CD4-positive, alpha-beta T cell treated with Interleukin-12 subunit alpha and Interleukin-12 subunit beta, for 1 hour (primary cell): ENCODE measurements around the gene TMEM138.

Source experiments
- DNase-seq: peaks from one replicate; pipeline ENCODE4 v3.0.0-alpha.2; 2020

The TMEM138 gene

DNA sequence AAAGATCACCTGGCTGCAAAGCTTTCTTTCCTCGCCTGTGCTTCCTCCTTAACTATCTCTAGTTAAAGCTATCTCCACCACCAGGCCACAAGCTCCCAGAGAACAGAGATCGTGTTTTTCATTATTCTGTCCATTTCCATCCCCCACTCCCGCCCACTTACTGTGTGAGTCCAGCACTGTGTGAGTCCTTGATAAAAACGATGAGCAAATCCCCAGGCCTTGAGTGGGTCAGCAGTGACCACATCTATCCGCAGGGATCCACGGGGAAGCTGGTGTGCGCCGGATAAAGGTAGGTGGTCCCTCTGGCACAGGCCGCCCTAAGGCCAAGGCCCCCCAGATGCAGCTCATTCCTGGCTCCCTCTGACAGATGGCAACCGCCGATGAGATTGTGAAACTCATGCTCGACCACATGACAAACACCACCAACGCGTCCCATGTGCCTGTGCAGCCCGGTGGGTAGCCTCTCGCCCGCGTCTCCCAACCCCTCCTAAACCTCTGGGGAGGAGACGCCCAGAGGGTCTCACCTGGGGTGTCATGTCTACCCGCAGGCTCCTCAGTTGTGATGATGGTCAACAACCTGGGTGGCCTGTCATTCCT, 19.9 kb upstream of the TMEM138 start:
- no peak for DNase-seq

DNA sequence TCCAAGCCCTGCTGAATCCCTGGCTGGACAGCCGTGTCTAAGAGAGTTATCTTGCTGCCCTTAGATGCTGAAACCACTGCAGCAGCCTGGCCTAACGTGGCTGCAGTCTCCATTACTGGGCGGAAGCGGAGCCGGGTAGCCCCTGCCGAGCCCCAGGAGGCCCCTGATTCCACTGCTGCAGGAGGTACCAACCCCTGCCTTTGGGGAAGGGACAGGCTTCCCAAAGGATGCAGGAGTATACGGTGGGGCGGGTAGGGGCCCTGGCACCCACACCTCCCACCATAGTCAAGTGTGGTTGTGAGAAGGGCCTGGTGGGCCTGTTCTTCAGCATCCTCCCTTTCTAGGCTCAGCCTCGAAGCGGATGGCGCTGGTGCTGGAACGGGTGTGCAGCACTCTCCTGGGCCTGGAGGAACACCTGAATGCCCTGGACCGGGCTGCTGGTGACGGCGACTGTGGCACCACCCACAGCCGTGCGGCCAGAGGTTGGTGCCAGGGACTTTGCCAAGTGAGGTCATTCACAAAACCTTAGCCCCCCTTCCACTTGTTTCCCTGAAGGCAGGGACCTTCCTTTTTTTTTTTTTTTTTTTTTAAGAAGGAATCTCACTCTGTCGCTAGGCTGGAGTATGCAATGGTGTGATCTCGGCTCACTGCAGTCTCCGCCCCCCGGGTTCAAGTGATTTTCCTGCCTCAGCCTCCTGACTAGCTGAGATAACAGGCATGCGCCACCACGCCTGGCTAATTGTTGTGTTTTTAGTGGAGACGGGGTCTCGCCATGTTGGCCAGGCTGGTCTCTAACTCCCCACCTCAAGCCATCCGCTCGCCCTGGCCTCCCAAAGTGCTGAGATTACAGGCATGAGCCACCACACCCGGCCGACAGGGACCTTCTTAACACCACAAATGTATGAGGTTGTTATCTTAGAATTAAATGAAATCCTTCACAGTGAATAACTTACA, 18.1 kb upstream of the TMEM138 start:
- no peak for DNase-seq

DNA sequence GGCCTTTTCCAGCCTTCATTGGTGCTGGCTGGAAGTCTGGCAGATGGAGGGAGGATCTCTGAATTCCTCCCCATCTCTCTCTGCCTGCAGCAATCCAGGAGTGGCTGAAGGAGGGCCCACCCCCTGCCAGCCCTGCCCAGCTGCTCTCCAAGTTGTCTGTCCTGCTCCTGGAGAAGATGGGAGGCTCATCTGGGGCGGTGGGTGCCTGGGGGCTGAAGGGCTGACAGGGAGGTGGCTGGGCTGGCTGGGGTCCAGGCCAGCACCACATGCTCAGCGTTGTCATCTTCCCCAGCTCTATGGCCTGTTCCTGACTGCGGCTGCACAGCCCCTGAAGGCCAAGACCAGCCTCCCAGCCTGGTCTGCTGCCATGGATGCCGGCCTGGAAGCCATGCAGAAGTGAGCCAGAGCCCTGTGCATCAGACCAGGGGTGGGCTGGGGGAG, 17.0 kb upstream of the TMEM138 start:
- no peak for DNase-seq

DNA sequence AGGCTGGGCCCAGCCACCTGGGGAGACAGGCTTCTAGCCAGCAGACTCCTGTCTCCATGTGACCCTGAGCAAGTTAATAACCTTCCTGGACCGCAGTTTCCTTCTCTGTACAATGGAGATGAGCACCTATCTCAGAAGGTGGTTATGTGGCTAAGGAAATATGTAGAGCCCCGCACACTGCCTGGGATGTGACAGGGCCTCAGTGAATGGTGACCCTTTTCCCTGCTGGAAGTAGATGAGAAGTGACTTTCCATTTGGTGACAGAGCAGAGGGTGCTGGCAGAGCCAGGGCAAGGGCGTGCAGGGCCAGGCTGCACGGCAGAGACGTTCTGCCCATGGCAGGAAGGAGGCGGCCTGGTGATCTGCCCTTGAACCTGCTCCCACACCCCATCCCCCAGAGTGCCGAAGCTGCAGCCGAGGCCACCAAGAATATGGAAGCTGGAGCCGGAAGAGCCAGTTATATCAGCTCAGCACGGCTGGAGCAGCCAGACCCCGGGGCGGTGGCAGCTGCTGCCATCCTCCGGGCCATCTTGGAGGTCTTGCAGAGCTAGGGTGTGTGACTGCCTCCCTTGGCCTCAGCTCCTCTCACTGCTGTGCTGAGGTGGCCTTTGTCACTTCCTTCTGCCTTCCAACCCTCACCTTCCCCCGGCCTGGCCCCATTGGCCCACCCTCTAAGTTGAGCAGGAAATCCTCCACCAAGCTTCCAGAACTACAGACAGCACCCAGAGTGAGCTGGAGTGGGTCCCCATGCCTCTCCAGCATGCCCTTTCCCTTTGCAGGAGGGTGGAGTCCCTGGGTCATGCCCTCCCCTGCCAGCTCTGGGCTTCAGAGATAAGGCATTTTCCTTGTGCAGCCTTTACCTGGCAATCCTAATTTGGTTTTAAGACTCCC, 16.0 kb upstream of the TMEM138 start:
- DNase-seq, result no peak

DNA sequence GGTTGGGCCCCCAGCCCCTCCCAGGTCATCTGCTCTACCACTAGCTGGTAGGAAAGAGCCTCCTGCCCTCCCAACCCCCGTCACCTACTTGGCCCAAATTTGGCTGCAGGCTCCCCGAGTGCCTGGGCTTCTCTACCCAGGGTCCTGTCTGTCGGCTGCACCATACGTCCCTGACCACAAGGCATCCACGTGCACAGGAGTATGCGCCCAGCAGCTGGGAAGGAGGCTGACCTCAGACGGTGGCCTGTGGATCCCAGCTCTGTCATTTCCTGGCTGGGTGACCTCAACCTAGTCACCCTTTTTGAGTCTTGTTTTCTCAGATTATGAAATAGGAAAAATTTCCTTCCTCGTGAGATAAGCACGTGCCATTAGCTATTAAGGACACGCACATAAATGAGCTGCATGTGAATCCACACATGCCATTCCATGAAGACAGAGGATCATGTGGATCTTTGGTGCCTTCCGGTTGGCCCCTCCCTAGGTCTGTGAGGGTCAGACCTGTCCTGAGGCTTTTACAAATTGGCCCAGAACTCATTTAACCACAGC, 14.2 kb upstream of the TMEM138 start:
- no peak for DNase-seq

DNA sequence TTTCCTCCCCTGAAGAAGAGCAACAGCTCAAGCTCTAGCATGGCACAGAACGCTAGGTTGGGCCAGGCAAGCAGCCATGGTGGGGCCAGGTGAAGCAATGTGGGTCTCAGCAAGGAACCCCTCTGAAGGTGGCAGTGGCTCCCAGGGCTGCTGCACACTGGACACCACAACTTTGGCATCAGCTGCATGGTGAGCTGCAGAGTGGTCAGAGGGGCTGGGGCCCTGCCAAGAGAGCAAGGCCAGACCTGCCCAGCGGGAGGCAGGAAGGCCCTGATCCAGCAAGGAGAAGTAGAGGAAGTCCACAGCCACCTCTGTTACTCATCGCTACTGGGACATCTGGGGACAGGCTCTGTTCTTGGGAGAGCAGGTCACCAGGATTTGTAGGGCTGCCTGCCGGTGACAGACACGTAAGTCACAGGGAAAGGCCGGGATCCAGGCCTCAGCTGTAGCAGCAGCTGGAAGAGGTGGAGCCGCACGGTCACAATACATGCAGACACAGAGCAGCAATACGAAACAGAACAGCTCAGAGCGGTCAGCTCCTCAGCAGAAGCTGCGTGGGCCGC, 12.9 kb upstream of the TMEM138 start:
- DNase-seq, result no peak

DNA sequence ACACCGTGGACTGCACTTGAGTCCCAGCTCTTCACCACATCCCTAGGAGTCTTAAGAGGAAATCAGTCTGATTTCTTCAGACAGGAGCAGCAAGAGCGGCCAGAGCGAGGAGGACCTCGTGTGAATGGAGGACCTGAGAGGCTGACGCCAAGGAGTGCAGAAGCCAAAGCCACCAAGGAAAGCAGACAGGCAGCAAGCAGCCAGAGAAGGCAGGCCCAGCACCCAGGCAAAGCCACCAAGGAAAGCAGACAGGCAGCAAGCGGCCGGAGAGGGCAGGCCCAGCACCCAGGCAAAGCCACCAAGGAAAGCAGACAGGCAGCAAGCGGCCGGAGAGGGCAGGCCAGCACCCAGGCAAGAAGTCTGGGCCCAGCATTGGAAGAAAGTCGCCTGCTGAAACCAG, 12.3 kb upstream of the TMEM138 start:
- no peak for DNase-seq

DNA sequence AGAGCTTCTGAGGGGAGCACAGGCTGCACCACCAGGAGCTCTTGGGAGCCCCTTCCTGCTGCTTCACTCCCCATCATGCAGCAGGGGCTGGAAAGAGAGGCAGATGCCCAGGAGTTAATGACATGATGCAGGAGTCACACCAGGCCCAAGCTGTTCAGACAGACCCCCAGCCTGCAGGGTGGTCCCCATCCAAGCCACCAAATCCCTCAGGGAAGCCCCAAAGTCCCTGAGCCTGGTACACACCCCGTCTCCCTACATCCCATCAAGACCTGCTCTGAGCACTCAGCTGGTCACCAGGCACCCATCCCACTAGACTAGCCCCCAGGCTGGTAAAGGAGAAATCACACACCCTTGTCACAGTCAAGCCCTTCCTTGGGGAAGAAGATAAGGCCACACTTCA, 11.8 kb upstream of the TMEM138 start:
- DNase-seq, result no peak

DNA sequence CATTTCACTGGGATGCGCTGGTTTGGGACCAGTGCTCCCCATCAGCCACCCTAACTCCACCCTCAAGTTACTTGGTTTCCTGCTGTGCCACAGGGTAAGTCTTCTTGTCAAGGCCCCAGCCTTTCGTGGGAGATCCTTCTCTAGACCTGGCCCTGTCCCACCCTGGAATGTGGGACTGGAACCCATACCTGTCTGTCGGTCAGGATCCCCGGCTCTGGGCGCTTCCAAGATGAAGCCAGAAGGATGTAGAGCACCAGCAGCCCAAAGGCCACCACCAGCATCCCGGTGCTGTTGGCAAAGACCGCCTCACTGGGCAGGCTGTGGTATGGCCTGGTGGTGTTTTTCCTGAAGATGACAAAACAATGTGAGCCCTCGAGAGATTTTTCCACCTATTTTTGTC, 11.4 kb upstream of the TMEM138 start:
- DNase-seq, result no peak

DNA sequence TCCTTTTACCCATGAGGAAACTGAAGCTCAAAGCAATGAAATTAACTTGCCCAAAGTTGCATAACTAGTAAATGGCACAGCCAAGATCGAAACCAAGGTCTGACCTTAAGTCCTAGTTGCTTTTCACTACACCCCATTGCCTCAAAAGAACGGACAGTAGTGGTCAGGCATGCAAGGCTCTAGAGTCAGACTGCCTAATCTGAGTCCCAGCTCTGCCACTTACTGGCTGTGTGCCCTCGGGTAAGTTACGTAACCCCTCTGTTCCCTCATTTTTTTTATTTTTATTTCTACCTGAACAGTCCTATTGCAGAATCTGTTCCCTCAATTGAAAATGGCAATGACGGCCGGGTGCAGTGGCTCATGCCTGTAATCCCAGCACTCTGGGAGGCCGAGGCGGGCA, 10.1 kb upstream of the TMEM138 start:
- DNase-seq, result no peak

DNA sequence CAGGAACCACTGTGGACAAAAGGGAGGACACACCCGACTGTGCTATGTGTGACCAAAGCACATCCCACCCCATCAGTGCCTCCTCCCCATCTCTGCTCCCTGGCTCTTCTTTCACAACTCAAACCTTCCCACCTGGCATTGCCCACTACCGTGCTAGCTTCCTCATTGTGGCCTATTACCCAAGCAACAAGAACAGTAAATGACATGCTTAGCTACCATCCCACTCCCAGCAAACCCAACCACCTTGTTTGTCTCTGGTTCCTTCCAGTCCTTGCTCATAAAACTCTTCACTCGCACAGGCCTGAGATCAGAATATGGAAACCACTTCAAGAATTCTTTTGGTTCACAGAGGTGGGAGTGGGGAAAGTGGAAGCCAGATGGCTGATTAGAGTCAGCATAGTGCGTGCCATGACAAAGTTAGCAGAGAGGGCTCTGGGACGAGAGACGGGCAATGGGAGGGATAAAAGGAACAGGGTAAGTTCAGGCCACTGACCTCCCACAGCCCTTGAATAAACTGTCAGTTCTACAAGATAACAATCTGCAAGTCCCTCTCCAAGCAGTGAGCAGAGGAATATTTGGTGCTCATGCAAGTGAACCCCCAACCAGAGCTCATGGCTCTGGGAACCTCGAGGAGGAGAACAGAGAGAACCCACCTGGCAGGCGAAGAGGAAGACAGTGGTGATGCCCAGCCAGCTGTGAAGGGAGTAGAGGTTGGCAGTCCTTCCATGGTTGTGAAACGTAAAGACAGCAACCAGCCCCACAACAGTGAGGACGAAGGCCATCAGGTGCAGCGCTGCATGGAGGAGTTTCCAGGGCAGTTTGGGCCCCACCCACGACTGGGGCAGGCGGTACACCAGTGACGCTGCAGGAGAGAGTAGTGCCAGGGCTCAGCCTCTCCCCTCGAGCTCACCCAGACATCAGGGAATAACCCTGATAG, 8.8 kb upstream of the TMEM138 start:
- no peak for DNase-seq

DNA sequence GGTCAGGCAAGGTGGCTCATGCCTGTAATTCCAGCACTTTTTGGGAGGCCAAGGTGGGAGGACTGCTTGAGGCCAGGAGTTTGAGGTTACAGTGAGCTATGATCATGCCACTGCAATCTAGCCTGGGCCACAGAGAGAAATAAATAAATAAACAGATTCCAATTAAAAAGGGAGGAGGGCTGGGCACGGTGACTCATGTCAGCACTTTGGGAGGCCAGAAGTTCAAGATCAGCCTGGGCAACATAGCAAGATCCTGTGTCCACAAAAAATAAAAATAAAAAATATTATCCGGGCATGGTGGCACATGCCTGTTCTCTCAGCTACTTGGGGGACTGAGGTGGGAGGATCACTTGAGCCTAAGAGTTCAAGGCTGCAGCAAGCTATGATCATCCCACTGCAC, 8.0 kb upstream of the TMEM138 start:
- no peak for DNase-seq

DNA sequence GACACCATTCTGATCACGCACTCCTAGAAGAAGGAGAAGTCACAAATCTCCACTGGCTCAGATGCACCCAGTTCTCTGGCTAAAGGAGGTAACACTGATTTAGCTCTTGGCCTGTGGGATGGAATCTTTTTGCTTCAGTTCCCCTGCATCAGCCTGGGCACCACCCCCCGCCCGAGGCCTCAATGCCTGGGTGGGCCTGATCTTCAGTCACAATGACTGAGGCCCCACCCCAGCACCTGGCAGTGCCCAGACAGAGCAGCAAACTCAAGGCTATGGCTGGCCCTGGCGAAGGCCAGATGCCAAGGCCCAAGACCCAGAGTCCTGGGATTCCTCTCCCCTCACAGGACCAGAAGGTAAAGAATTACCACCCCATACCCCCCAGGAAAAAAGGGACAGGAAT, 5.5 kb upstream of the TMEM138 start:
- DNase-seq, result no peak

DNA sequence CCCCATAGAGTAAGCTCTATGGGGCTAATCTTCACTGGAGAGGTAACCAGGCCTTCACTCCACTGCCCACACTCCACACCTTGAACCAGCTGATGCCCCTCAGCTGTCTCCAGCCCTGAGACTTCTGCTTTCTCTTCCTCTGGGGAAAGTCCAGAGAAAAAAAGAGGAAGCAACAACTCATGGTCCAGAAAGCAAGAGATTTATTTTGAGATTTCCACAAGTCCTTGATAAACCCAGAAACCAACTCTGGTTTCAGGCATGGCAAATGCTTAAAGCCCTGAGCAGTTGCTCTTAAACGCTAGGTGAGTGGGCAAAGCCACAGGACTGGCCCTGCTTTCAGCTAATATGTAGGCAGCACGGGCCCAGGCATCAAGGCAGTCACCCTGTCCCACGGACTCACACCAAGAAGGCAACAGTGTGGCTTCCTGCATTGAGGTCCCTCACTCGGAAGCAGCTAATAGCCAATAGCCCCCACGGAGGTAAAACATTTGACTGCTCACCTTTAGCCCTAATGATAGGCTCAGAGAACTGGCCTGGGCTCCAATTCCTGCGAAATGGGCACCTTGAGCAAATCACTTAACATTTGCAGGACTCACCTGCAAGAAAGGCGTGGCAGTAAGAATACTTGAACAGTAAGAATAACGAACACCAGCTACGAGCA, 4.8 kb upstream of the TMEM138 start:
- no peak for DNase-seq

DNA sequence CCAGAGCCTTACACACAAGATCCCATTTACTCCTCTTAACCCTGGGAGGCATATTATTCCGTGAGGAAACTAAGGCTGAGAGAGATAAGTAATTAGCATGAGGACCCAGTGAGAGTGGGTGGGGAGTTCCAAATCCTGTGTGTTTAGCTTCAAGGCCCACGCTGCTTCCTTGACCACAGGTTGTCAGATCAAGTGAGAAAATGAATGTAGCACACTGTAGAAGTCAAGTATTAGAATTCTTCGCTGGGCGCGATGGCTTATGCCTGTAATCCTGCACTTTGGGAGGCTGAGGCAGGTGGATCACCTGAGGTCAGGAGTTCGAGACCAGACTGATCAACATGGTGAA, 4.3 kb upstream of the TMEM138 start:
- no peak for DNase-seq

DNA sequence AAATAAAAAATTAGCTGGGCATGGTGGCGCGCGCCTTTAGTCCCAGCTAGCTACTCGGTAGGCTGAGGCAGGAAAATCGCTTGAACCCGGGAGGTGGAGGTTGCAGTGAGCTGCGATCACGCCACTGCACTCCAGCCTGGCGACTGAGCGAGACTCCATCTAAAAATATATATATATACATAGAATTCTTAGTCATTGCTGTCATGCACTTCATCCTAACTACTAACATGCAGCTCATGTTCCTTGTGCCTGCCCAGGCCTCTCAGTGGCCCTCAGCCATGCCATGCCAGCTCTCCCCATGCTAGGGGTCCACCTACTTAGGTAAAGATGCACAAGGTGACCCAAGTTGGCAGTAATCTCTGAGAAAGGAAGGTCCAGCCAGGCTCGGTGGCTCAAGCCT, 3.6 kb upstream of the TMEM138 start:
- DNase-seq, result no peak

DNA sequence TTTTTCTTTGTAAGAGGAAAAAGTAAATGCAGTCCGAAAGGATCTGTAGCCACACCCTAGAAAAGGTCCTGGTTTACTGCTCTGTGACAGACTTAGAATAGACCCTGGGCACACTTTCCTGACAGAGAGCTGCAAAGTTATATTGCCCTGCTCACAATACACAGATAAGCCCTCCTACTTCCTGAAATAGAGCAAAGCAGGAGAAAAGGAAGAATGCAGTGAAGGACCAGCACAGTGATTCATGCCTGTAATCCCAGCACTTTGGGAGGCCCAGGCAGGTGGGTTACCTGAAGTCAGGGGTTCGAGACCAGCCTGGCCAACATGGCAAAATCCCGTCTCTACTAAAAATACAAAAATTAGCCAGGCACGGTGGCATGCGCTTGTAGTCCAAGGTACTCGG, 2.7 kb upstream of the TMEM138 start:
- no peak for DNase-seq

DNA sequence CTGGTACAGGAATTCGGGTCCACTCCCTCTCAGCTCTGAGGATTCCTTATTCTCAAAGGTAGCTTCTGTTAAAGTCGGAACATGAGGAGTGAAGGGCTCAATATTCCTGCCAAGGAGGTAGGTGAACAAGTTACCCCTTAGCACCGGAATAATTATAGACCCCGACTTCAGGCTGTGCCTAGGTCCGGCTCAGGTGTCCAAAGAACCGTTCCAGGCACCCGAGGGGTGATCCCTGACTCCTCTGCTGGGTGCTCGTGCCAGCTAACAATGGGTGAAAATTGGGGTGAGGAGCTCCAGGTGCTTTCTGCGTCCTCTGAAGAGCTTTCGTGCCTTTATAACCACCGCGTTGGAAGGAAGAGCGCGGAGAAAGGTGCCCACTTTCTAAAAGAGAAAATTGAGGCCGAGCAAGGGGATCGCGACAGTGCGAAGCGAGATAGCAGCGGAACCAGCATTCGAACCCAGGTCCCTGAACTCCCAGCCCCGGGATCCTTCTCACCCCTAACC, 885 bp upstream of the TMEM138 start:
- no peak for DNase-seq

DNA sequence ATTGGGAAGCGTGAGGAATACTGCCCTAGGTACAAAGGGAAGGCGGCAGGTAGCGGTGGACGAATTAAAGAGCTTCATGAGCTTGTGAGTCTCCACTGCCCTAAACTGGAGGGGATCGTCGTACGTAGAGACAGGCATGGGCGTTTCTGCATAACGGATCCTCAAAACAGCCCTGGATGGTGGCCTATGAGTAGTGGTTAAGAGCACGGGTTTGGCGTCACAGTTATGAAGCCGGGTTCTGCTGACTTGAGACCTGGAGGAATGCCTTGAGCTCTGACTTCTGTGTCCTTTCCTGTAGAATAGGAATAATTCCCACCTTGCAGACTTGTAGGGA, 335 bp downstream of the TMEM138 start:
- peak; percentile 36 for DNase-seq

DNA sequence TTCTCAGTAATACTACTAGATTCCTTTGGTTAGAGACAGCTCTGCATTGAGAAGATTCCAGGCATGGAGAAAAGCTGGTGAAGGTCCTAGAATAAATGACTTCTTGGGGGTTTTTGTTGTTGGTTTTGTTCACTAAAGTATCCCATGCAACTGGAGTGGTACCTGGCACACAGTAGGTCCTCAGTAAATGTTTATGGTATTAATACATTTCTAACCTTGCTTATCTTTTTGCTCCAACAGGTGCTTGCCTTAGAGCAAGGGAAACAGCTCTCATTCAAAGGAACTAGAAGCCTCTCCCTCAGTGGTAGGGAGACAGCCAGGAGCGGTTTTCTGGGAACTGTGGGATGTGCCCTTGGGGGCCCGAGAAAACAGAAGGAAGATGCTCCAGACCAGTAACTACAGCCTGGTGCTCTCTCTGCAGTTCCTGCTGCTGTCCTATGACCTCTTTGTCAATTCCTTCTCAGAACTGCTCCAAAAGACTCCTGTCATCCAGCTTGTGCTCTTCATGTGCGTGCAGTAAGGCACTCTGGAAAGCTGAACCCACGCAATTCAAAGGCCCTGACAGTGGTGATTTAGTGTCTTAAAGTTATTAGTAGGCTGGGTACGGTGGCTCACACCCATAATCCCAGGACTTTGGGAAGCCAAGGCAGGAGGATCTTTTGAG, 2.0 kb downstream of the TMEM138 start:
- no peak for DNase-seq

DNA sequence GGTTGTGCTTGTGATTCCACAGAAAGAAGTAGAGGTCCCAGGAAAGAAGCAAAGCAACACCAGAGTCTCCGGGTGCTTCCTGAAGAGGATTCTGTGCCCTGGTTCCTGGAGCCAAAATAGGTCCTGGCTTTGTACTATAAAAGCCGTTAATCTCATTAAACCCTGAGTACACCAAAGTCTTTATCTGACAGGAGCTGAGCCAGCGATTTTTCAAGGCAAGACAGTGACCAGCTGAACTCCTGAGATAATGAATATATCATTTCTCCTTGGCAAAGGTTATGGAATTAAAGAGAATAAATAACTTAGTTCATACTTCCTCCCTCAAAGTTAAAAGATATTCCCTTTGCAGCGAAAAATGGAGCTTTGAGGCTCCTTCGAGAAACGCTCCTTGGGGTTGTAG, 5.2 kb downstream of the TMEM138 start:
- no peak for DNase-seq
